Measurements from ENCODE around the gene MLXIP. TPM values are rescaled to one million over a fixed set of nuclear protein-coding genes. Genes with fewer than 3 reads are reported as not detected.

Gene MLXIP
- total RNA-seq, 1 donor from 2014 or later: 34.2 TPM

- no peaks in the 10 kb centered on the region for H3K27me3 ChIP-seq (ENCODE audit: control insufficient read depth, insufficient read depth, low read length)
- DNase-seq (ENCODE audit: low read depth): no peak
- peaks cover 4% of the 10 kb centered on the region for H3K36me3 ChIP-seq (ENCODE audit: control insufficient read depth, insufficient read depth, low read length)
- no peak for TF ChIP-seq CTCF (IDR thresholded peaks at IDR 0.05; ENCODE audit: insufficient read depth, low read length, poor library complexity, severe bottlenecking)
- no peak overlapping the region for H3K4me3 ChIP-seq (ENCODE audit: low read depth, low read length)
These were observed 7.0 kb downstream of the MLXIP start for GRCh38 chr12:122085591-122085990.

DNA sequence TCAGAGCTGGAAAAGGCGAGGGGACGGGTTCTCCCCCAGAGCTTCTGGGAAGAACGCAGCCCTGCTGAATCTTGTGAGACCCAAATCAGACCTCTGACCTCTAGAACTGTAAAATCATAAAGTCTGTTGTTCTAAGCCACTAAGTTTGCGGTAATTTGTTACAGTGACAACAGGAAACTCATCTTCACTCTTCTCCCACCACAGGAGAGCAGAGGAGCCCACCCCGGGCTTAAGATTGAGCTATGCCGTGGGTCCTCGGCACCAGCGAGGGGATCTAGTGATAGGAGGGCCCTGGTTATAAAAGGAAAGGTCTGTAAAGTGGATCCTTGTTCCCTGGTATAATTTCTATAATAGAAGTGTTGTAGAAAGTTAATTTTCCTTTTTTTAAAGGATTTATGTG, 7.6 kb downstream of the MLXIP start:
- peaks cover 4% of the 10 kb centered on the region for H3K36me3 ChIP-seq (ENCODE audit: control insufficient read depth, insufficient read depth, low read length)

DNA sequence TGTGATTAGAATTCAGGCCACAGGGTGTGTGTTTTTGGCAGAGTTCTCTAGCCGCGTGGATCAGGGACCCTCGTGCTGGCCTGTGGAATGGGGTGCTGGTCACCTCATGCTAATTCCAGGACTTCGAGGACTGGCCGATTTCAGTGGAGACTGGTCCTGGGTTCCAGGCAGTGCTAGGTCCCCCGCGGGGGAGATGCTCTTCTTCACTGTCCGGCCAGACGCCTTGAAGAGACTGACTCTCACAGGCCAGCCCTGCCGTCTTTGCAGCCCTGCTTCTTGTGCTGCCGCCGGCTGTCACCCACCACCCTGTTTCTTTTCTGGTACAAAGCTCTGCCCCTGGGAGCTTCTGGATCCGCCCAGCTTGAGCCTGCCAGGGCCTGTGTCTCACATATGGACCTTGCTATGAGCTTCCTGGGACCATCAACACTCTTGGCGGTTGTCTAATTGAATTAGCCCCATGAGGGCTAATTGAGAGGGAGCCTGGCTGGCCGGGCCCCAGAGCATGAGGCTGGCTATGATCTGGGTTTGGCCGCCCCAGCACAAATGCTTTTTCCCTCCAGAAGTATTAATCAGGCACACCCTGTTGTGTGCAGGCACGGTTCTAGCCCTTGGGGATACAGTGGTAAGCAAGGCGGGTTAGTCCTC, 8.2 kb downstream of the MLXIP start:
- Histone ChIP-seq H3K36me3 (ENCODE audit: control insufficient read depth, insufficient read depth, low read length) (peaks cover 4% of the 10 kb centered on the region), H3K4me3 (ENCODE audit: low read depth, low read length) (no peak overlapping the region), H3K27me3 (ENCODE audit: control insufficient read depth, insufficient read depth, low read length) (no peaks in the 10 kb centered on the region)
- DNase-seq (ENCODE audit: low read depth): no peak
- TF ChIP-seq CTCF (IDR thresholded peaks at IDR 0.05; ENCODE audit: insufficient read depth, low read length, poor library complexity, severe bottlenecking): no peak

More for the DNA sequence above, 7.6 kb downstream of the MLXIP start:
- TF ChIP-seq CTCF (IDR thresholded peaks at IDR 0.05; ENCODE audit: insufficient read depth, low read length, poor library complexity, severe bottlenecking): no peak
- DNase-seq (ENCODE audit: low read depth): no peak
- no peaks in the 10 kb centered on the region for H3K27me3 ChIP-seq (ENCODE audit: control insufficient read depth, insufficient read depth, low read length)
- H3K4me3 ChIP-seq (ENCODE audit: low read depth, low read length): no peak overlapping the region

DNA sequence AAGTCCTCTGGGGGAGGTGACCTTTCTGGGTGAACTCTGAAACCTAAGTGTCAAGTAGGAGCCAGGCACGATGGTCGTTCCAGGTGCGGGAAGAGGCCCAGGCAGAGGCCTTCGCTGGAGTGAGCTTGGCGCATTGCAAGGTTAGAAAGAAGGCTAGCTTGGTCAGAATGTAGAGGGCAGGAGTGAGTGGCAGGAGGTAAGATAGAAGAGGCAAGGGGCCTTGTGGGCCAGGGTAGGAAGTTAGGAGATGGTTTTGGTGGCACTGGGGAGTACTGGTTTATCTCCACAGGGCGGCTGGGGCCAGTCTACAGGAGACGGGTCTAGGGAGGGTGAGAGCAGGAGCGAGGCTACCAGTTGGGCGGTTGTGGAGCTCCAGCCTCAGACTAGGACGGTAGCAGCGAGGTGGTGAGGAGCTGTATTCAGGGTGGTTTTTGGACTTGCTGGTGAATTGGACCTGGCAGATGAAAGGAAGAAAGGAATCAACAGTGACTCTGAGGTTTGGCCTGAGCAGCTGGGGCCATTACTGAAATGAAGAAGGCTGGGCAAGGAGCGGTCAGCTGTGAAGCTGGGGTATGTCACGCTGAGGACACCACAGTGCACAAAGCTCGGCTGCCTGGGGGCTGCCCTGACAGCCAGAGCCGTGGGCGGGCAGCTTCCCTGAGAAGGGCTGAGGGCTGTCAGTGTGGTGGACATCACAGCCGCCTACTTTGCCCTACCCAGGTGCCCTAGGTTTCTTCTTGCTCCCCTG, 9.0 kb downstream of the MLXIP start:
- no peak overlapping the region for H3K4me3 ChIP-seq (ENCODE audit: low read depth, low read length)
- no peaks in the 10 kb centered on the region for H3K27me3 ChIP-seq (ENCODE audit: control insufficient read depth, insufficient read depth, low read length)
- no peak for DNase-seq (ENCODE audit: low read depth)
- TF ChIP-seq CTCF (IDR thresholded peaks at IDR 0.05; ENCODE audit: insufficient read depth, low read length, poor library complexity, severe bottlenecking): no peak
- H3K36me3 ChIP-seq (ENCODE audit: control insufficient read depth, insufficient read depth, low read length): peaks cover 4% of the 10 kb centered on the region

- no peaks in the 10 kb centered on the region for H3K27me3 ChIP-seq (ENCODE audit: control insufficient read depth, insufficient read depth, low read length)
- peaks cover 4% of the 10 kb centered on the region for H3K36me3 ChIP-seq (ENCODE audit: control insufficient read depth, insufficient read depth, low read length)
- no peak for DNase-seq (ENCODE audit: low read depth)
- TF ChIP-seq CTCF (IDR thresholded peaks at IDR 0.05; ENCODE audit: insufficient read depth, low read length, poor library complexity, severe bottlenecking): no peak
- H3K4me3 ChIP-seq (ENCODE audit: low read depth, low read length): no peak overlapping the region
These were observed 9.7 kb downstream of the MLXIP start for GRCh38 chr12:122088179-122088810.

Data from kidney epithelial cell (primary cell).